GM23338 (cell line): ENCODE data around the gene KIF1A.

Experiments used
- CTCF ChIP-seq, 2 experiments: fragments of 200-600 bp in 1 of 2; sonication (generic) in 1 of 2; conservative IDR thresholded peaks; 2 replicates each; pipeline versions ENCODE4 v1.5.1 to v1.6.1; 2016 to 2017; ENCODE audit warnings: antibody characterized with exemption in 2 of 2, low read depth in 2 of 2, mild to moderate bottlenecking in 2 of 2, moderate library complexity in 1 of 2
- EZH2 ChIP-seq: fragments of 200-600 bp; sonication (generic); IDR thresholded peaks from one replicate; pipeline ENCODE4 v1.8.0; 2017; ENCODE audit warnings: antibody characterized with exemption, mild to moderate bottlenecking, low read depth; ENCODE audit not compliant: unreplicated experiment
- EZH2phosphoT487 ChIP-seq: fragments of 200-600 bp; sonication (generic); IDR thresholded peaks from one replicate; pipeline ENCODE4 v1.8.1; 2018; ENCODE audit warnings: antibody characterized with exemption; ENCODE audit not compliant: unreplicated experiment
- JUNB ChIP-seq: IDR thresholded peaks from one replicate; pipeline ENCODE4 v1.6.1; 2016; ENCODE audit warnings: antibody characterized with exemption; ENCODE audit not compliant: unreplicated experiment

- no peak for TF ChIP-seq CTCF (conservative IDR thresholded peaks at IDR 0.05; ENCODE audit: low read depth in 2 of 2)
- TF ChIP-seq EZH2phosphoT487: no peak
- no peak for TF ChIP-seq JUNB
- no peak for TF ChIP-seq EZH2
These were observed 92.6 kb downstream of the KIF1A start for GRCh38 chr2:240727439-240727838.
